GM12864 (cell line): ENCODE data around the gene DPM3.
"Not testable (repeated sequence)": the region's sequence is repeated elsewhere in the genome, so short reads cannot be mapped to it uniquely, and the experiment has no call there.

Experiments
- DNase-seq: peaks from one replicate; pipeline ENCODE4 v3.0.0-alpha.2; 2011; ENCODE audit warnings: low read depth
- H3K4me3 ChIP-seq: 2 replicates; pipeline ENCODE4 v1.5.1; 2011; ENCODE audit warnings: mild to moderate bottlenecking, low read depth, low read length, control low read depth
- TF ChIP-seq, protein P1 (sequence below): IDR thresholded peaks from 2 replicates; pipeline ENCODE4 v1.5.1; 2011; ENCODE audit warnings: low read depth, mild to moderate bottlenecking, moderate library complexity, low read length, control low read depth, inconsistent platforms; ENCODE audit errors: missing control alignments

DPM3 gene, protein sequence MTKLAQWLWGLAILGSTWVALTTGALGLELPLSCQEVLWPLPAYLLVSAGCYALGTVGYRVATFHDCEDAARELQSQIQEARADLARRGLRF

DNA sequence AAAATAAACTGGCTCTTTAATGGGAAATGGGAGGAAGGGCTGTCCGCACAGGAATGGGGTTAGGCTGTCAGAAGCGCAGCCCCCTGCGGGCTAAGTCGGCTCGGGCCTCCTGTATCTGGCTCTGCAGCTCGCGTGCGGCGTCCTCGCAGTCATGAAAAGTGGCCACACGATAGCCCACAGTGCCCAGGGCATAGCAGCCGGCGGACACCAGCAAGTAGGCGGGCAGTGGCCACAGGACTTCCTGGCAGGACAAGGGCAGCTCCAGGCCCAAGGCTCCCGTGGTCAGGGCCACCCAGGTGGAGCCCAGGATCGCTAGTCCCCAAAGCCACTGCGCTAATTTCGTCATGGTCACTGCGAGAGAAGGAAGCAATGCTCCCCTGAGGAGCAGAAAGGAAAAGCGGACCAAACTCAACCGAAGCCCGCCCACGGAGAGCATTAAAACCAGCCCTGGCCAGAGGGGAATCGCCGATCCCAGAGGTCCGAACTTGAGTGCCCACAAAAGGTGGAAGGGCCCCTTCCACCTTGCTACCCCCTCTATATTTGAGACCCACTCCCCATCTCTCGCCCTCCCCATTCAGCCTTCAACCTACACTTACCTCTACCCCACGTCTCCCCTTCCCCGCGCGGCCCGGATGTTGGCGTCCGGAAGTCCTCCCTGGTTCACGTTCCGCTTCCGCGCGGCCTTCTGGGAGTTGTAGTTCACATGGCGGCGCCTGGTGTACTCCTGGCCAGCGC lies at the start of gene DPM3:
TSS of gene DPM3 (minus strand) at position 637 of the 735 bp plus-strand sequence. CDS start at position 346, 291 bp downstream.
- peak within 1 kb of the TSS; percentile 83 for H3K4me3 ChIP-seq
- TF ChIP-seq, protein P1, sequence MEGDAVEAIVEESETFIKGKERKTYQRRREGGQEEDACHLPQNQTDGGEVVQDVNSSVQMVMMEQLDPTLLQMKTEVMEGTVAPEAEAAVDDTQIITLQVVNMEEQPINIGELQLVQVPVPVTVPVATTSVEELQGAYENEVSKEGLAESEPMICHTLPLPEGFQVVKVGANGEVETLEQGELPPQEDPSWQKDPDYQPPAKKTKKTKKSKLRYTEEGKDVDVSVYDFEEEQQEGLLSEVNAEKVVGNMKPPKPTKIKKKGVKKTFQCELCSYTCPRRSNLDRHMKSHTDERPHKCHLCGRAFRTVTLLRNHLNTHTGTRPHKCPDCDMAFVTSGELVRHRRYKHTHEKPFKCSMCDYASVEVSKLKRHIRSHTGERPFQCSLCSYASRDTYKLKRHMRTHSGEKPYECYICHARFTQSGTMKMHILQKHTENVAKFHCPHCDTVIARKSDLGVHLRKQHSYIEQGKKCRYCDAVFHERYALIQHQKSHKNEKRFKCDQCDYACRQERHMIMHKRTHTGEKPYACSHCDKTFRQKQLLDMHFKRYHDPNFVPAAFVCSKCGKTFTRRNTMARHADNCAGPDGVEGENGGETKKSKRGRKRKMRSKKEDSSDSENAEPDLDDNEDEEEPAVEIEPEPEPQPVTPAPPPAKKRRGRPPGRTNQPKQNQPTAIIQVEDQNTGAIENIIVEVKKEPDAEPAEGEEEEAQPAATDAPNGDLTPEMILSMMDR = no peak
- peak; percentile 54 for DNase-seq

DNA sequence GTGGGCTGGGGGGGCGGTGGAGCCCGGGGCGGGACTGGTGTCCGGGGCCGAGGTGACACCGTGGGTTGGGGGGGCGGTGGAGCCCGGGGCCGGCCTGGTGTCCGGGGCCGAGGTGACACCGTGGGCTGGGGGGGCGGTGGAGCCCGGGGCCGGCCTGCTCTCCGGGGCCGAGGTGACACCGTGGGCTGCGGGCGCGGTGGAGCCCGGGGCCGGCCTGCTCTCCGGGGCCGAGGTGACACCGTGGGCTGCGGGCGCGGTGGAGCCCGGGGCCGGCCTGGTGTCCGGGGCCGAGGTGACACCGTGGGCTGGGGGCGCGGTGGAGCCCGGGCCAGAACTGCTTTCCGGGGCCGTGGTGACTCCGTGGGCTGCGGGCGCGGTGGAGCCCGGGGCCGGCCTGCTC lies 49.6 kb upstream of the DPM3 start:
- not testable (repeated sequence) for DNase-seq, H3K4me3 ChIP-seq

DNA sequence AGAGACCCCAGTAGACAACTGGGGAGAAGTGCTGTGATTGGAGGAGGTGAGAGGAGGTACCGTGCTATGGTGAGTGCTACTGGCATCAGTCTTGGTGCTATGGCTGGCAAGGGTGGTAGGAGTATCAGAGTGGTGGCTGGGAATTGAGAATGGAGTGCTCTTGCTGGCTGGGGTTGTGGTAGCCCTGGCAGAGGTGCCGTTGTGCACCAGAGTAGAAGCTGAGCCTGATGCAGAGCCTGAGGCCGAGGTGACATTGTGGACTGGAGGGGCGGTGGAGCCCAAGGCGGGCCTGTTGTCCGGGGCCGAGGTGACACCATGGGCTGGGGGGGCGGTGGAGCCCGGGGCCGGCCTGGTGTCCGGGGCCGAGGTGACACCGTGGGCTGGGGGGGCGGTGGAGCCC lies 47.9 kb upstream of the DPM3 start:
- no peak for DNase-seq
- TF ChIP-seq, protein P1 = no peak
- no peak overlapping the region for H3K4me3 ChIP-seq

DNA sequence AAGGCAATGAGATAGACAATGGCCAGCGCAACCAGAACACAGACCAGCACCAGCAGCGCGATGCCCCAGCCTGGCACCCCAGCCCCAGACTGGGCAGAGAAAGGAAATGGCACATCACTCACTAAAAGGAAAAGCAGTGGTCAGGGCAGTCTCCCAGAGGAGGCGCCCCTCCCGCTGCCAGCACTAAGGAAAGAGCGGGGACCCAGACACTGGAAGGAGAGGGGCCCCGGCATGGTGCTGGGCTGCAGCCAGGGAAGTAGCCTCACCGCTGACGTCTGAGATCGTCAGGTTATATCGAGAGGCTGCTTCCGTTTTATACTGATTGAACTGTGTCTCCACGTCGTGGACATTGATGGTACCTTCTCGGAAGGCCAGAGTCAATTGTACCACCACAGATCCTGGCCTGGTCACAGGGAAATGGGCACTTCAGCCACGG lies 47.1 kb upstream of the DPM3 start:
- no peak for DNase-seq
- H3K4me3 ChIP-seq = no peak overlapping the region
- TF ChIP-seq, protein P1 = no peak

DNA sequence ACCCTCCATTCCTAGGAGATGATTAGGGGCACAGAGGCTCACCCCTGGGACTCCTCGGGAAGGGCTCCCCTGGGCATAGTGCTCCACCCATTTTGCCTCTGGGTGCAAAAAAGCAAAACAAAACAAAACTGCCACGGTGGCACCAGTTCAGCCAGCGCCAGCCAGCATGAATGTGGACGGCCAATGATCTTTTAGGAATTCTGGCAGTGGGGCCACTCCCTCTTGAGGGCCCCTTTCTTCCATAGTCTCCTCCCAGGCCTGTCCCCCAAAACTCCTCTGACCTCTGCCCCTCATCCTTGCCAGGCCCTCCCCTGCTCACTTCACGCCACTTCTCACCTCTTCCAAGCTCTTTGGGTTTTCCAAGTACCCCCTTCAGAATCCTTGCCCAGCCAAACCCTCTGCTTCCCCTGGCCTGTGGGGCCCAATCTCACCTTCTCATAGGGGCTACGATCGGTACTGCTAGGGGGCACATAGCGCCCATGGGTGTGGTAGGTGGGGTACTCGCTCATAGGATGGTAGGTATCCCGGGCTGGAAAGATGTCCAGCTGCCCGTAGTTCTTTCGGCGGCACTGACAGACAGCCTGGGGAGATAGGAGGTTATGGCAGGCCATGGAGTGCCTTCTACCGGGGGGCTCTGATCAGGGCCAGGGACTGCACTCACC lies 46.6 kb upstream of the DPM3 start:
- no peak for DNase-seq
- TF ChIP-seq, protein P1 = no peak
- no peak overlapping the region for H3K4me3 ChIP-seq

DNA sequence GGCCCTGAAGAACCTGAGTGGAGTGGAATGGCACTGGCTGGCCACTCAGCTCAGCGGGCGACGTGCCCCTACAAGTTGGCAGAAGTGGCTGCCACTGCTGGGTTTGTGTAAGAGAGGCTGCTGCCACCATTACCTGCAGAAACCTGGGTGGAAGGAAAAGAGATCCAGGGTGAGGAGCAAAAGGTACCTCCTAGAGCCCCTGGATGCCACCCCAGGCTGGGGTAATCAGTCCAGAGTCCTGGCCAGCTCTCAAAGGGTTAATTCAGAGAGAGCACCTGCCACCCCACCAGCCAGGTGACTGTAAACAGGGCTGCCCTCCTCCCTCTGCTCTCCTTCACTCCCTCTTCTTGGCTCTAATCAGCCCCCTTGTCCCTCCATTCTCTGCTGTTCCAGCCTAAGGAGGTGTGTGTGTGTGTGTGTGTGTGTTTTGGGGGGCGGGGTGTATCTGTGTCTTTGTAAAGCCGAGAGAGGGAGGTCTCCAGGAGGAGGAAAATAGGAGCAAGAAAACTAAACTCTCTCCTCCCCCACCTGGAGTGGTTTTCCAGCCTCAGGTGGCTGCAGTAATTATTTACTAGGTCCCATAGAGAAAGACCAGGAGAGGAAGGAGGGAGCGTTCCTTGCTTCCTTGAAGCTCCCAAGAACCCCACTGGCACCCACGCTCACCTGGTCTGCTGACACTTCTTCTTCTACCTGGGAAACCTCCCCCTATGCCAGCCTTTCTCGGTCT lies 45.9 kb upstream of the DPM3 start:
- TF ChIP-seq, protein P1 = no peak
- no peak overlapping the region for H3K4me3 ChIP-seq
- no peak for DNase-seq

DNA sequence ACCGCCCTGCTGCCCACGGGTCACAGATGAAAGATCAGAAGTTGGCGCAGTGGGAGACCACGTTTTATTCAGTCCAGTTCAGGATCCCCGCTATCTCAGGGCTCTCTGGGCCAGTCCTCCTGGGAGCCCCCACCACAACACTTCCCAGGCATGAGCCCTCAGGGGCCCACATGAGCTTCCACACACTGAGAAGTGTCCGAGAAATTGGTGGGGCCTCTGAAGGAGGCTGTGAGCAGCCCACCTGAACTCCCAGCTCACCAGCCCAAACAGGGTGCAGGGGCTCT lies 45.4 kb upstream of the DPM3 start:
- no peak for DNase-seq
- TF ChIP-seq, protein P1 = no peak
- no peak overlapping the region for H3K4me3 ChIP-seq
